Activated naive CD4-positive, alpha-beta T cell treated with anti-CD3 and anti-CD28 coated beads, Interleukin-2, amount 50 U/mL, for 16 hours (primary cell): ENCODE data around the gene SDHC.

ENCODE experiments used
- DNase-seq: peaks from one replicate; pipeline ENCODE4 v3.0.0-alpha.2; 2020

The SDHC gene, protein sequence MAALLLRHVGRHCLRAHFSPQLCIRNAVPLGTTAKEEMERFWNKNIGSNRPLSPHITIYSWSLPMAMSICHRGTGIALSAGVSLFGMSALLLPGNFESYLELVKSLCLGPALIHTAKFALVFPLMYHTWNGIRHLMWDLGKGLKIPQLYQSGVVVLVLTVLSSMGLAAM

GRCh38 chr1:161314201-161314981, at the start of gene SDHC:
Gene SDHC (plus strand): TSS chr1:161314381. CDS start chr1:161314406, 25 bp downstream.
- DNase-seq: peak; percentile 89

- no peak for DNase-seq
These were observed 48.9 kb upstream of the SDHC start for GRCh38 chr1:161265305-161265704.

DNA sequence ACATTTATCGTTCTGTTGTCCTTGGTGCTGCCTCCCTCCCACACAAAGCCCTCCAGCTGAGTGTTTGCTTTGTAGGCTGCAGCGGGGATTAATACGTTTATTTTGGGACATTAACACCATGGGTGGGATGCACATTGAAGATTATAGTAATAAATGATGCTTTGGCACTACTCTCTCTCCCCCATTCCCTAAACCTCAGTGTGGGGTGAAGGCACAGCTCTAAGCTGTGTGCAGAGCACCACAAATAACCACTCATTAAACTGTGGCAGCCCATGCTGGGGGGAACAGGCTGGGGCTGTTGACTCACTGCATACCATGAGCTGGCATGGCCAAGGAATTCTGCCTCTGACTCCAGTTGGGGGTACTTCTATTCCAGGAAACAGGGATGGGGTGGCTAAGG, 48.0 kb upstream of the SDHC start:
- no peak for DNase-seq

DNA sequence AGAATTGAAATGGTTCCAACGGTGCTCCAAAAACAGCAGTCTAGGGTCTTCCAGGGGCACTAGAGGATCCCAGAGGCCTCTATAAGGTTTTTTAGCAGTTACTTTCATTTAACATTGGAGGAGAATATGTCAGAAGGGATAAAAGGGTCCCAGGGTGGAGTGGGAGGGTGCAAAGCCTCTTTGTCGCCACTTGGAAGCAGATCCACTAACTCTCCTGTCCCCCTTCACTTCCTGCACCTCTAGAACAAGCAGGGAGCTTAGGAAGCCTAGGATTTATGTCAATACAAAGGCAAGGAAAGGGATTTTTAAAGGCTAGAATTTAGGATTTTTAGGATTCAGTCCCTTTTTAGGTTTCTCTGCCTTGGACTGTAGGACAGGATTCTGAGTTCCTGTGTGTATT, 47.3 kb upstream of the SDHC start:
- no peak for DNase-seq

DNA sequence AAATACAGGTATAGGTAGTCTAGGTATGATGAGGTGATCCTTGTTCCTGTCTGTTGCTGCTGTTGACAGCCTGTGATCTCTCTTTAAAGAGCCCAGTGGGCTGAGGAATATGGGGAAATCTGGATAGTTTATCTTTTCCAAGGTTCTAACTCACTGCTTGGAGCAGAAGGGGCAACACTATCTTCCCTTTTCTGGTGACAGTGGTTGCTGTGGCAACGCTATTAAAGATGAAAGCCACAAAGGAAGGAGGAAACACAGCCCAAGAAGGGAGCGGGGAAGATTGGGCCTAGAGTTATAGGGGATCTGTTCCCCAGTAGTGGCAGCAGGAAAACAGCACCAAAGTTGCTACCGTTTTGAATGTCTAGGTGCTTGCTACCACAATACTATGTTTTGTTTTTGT, 46.9 kb upstream of the SDHC start:
- DNase-seq: no peak

GRCh38 chr1:161273402-161273801, 40.8 kb upstream of the SDHC start:
- no peak for DNase-seq

DNA sequence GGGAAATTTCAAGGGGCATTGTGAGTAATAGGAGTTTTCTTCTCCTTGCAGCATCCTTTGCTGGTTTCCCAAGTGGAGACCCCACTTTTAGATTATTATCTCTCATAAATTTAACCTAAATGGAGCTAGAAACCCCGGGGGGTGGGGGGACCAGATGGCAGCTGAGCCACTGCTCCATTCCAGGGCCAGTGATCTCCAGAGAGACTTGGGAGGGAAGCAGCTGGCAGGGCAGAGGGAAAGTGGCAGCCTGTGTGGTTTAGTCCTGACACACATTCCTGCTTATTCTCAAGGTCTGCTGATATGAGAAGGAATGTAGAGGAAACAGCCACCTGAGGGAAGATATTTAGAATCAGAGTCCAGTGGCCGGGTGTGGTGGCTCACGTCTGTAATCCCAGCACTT, 39.3 kb upstream of the SDHC start:
- no peak for DNase-seq

GRCh38 chr1:161282991-161283390, 31.2 kb upstream of the SDHC start:
- no peak for DNase-seq

DNA sequence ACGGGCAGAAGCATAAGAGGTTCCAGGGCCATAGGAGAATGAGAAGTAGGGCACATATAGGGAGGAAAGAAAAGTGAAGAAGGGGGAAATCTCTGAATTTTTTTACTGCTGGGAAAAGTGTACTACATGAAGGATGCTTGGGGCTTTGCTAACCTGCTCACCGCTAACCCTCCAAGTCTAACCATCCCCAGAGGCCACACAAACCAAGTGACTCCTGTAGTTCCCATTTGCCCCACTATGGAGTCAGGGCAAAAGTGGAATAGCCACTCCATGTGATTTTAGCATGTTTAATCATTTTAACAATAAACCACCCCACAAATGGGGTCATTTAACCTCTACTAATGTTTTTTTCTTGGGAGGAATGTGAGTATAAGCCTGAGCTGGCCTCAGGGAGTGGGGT, 29.1 kb upstream of the SDHC start:
- no peak for DNase-seq

- DNase-seq: no peak
These were observed 28.7 kb upstream of the SDHC start for GRCh38 chr1:161285521-161285920.

- no peak for DNase-seq
These were observed 26.6 kb upstream of the SDHC start for GRCh38 chr1:161287482-161288054.

DNA sequence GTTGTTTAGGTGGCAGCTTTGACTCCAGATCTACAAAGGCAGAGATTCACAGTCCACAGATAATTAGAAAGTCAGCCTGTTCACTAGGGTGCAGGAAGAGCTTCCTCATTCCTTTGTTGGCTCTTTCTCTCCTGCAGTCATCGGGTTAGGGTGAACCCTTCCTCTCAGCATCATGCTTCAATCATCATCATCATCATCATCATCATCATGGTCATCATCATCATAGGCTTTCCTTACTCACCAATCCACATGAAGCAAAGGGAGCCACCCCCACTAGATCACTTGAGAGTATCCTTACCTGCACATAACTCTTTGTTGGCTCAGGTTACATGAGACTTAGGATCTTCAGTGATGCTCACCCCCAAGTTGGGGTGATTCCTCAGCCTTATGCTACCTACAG, 23.4 kb upstream of the SDHC start:
- no peak for DNase-seq

- no peak for DNase-seq
These were observed 16.8 kb upstream of the SDHC start for GRCh38 chr1:161297415-161297814.

- no peak for DNase-seq
These were observed 16.1 kb upstream of the SDHC start for GRCh38 chr1:161298116-161298515.

DNA sequence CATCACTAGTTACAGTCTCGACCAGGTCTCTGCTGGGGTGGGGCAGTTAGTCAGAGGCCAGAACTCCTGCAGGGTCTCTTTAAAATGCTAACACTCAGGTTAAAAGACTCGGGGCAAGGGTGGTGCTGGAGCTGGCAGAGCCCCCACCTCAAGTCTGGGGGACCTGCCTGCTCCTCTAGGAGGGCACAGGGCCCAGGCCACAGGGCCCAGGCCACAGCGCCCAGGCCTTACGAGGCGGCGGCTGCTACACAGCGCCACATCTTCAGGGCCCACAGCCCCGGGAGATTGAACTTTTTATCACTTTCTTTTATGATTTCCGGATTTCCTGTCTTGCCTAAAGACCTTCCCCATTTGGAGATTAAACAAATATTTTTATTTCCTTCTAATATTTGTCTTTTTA, 14.8 kb upstream of the SDHC start:
- no peak for DNase-seq

- no peak for DNase-seq
These were observed 13.7 kb upstream of the SDHC start for GRCh38 chr1:161300478-161300877.

DNA sequence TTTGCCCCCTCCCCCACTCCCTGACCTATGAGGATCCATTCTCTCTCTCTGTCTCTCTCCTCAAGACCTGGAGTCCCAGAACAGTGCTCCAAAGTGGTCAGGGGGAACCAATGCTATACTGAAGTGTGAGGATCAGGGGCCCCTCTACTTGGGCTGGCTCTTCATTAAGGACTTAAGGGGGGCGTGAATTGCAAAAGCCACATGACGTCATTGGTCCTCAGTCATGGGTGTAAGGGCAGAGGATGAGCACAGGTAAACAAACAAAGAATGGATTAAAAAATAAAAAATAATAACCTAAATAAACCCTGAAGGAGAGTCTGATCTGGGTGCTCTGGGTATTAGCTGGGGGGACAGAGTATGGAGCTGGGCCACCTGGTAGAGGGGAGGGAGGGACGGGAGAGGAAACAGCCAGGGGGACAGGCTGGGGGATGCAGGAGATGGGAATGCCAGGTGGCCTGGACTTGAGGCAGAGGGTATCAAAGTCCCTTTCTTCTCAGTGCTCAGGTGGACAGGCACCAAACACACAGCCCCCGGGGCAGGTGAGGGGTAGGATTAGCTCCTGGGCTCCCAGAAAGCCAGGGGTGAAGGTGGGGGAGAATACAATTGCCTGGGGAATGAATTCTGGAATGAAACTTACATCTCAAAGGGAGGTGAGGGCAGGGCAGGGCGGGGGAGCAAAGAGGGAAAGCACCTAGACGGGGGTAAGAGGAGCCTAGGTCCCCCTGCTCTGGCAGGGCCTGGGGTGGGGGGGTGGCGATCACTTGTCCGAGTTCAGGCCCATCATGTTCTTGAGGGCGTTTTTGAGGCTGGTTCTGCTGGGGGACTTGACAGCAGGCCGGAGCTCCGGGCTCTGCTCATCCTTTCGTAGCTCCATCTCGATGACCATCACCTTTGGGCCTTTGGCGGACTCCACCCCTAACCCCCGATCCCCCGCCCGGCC, 9.0 kb upstream of the SDHC start:
- no peak for DNase-seq

DNA sequence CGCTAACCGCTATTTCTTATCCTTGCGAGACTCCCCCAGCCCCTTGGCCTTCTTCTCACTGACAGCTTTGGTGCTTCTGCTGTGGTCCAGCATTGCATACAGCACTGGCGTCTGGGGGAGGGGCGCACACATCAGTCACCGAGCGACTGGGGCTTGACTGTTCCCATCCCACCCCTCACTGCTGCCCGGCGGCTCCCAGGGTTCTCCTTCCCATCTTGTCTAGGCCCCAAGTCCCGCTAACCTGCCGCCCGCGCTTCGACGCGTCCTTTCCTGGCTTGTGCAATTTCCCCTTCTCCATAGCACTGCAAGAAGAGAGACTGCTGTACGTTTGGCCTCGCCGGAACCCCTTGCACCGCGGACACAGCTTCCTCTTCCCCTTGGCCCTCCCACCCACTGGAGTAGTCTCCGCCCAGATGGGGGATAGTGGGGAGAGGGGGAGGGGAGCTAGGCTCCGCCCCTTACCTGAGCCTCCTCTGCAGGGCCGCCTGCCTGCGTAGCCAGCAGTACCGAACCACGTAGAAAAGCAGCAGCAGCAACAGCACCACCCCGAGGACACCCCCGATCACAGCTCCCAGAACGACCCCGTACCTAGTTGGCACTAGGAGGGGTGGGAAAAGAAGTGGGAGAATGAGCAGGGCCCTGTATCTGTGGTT, 8.2 kb upstream of the SDHC start:
- peak; percentile 83 for DNase-seq

DNA sequence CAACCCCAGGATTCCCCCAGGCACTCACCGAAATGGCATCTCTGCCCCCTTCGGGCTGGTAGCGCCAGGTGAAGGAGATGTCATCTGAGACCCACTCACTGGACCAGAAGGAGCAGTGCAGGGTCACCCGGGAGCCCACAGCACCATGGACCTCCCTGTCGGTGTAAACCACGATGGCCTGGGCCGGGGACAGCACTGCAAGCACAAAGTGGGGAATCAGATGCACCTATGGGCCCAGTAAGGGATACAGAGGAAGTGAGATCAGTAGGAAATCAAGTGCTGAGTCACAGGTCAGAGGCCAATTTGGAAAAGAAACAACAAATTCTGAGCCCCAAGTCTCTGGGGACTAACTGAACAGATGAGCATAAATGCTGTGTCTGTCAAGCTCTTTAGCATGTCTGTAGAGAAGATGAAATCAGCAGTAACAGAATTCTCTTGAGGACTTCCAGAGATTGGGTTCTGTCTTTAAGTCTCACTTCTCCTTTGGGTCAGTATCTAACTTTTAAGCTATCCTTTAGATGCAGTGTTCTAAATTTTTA, 6.9 kb upstream of the SDHC start:
- no peak for DNase-seq

GRCh38 chr1:161307892-161308638, 6.1 kb upstream of the SDHC start:
- no peak for DNase-seq

DNA sequence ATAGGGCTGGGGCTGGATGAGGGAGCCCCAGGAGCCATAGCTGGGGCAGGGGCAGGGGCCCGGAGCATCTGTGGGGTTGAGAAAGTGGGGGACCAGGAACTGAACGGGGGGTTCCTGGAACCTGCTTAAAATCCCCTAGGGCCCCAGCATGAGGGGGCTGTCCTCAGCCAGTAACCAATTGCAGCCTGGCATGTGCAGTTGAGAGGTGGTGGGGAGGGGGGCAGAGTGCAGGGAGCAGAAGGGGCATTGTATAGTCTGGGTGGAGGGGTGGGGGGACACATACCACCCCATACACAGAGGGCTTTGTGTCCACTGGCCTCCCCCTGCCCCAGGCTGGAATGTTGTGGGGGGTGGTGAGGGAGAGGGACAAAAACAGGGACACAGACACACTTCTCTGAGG, 4.3 kb upstream of the SDHC start, which contains the start of gene MPZ:
Gene MPZ, minus strand, starts transcription at position 101 of the 400 bp plus-strand sequence. Its CDS starts 63 bp downstream, at position 38.
- no peak for DNase-seq
